Cardiac fibroblast (primary cell): ENCODE data around the gene MBLAC1.

Experiments
- DNase-seq, 2 donors: peaks; one replicate each; pipeline versions ENCODE4 v3.0.0 to v3.0.0-alpha.2; 2010; ENCODE audit warnings: low read depth in 2 of 2
- H3K4me3 ChIP-seq, 2 donors: replicated peaks in 1 of 2; 1 replicate in 1 of 2; 2 replicates in 1 of 2; pipeline ENCODE4 v1.5.1; 2011; ENCODE audit warnings: low read depth in 2 of 2, low read length in 2 of 2, mild to moderate bottlenecking in 2 of 2, moderate library complexity in 1 of 2
- CTCF ChIP-seq: IDR thresholded peaks from one replicate; pipeline ENCODE4 v1.5.1; 2011; ENCODE audit warnings: low read depth, mild to moderate bottlenecking, low read length, inconsistent platforms

Gene MBLAC1

GRCh38 chr7:100173806-100174495, 47.2 kb downstream of the MBLAC1 start:
- DNase-seq = no peak
- no peak for TF ChIP-seq CTCF
- no peak overlapping the region for H3K4me3 ChIP-seq

- no peak for TF ChIP-seq CTCF
- no peak overlapping the region for H3K4me3 ChIP-seq
- no peak for DNase-seq
Measured at GRCh38 chr7:100174582-100174981, 47.8 kb downstream of the MBLAC1 start.

- TF ChIP-seq CTCF = no peak
- no peak overlapping the region for H3K4me3 ChIP-seq
- no peak for DNase-seq
Measured at GRCh38 chr7:100175296-100175935, 48.6 kb downstream of the MBLAC1 start.

GRCh38 chr7:100176096-100177044, 49.6 kb downstream of the MBLAC1 start:
- TF ChIP-seq CTCF = no peak
- H3K4me3 ChIP-seq = peak overlapping the region; percentile 72 to 77
- DNase-seq = no peak

GRCh38 chr7:100177045-100178001, 50.6 kb downstream of the MBLAC1 start, which contains the start of the genes GPC2 and STAG3:
Gene GPC2, minus strand, starts transcription at chr7:100177381. Its CDS starts 182 bp downstream, at chr7:100177199.
Gene STAG3, plus strand, starts transcription at chr7:100177918. Its CDS starts 2,639 bp downstream, at chr7:100180557.
- DNase-seq = peak; percentile 98 to 99
- H3K4me3 ChIP-seq = peak within 1 kb of the TSS; percentile 72 to 77
- TF ChIP-seq CTCF = no peak
